A549 (cell line): Measurements from ENCODE around the gene TIGIT. TPM values are rescaled to one million over a fixed set of nuclear protein-coding genes. Genes with fewer than 3 reads are reported as not detected.

Experiments used
- ATAC-seq, 2 experiments: fragments of 200-7000 bp in 1 of 2; fragments of >200 bp in 1 of 2; cut with Nextera tagmentation in 1 of 2; cut with Tn5 transposase in 1 of 2; 3 replicates each; pipeline versions ENCODE4 v1.8.0 to v1.9.1; 2018 to 2020; ENCODE audit warnings: mild to moderate bottlenecking in 1 of 2, moderate library complexity in 1 of 2
- CTCF ChIA-PET: fragments of 300-600 bp; sonication (Branson Sonifier 250); formaldehyde crosslinking; extraction: SDS; loops from one replicate; lab custom pipeline; 2021; ENCODE audit warnings: antibody characterized with exemption, inconsistent platforms; lab: Yijun Ruan, JAX
- POLR2A ChIA-PET: fragments of 350-600 bp; formaldehyde crosslinking; extraction: SDS; loops from one replicate; lab custom pipeline; 2021; ENCODE audit warnings: antibody characterized with exemption, inconsistent platforms; lab: Yijun Ruan, JAX
- DNase-seq, 2 experiments: peaks; one replicate each; pipeline versions ENCODE4 v3.0.0 to v3.0.0-alpha.2; 2011 to 2016; ENCODE audit warnings: low read depth in 1 of 2, low spot score in 1 of 2
- FAIRE-seq: peaks from 2 replicates; lab custom pipeline; 2011; peaks lifted over from hg19 to GRCh38; lab: Jason Lieb, UNC
- H3K27ac ChIP-seq, 2 experiments: fragments of >200 bp; sonication (Bioruptor Twin); formaldehyde crosslinking; 3 replicates each; pipeline ENCODE4 v1.5.1; 2016 to 2017
- H3K4me1 ChIP-seq: fragments of >200 bp; sonication (Bioruptor Twin); formaldehyde crosslinking; 3 replicates; pipeline ENCODE4 v1.6.1; 2016
- H3K4me2 ChIP-seq: fragments of >200 bp; sonication (Bioruptor Twin); formaldehyde crosslinking; 3 replicates; pipeline ENCODE4 v1.6.1; 2016
- H3K4me3 ChIP-seq: fragments of >200 bp; sonication (Bioruptor Twin); formaldehyde crosslinking; 3 replicates; pipeline ENCODE4 v1.5.1; 2016
- H3K9me3 ChIP-seq: fragments of >200 bp; sonication (Bioruptor Twin); formaldehyde crosslinking; 3 replicates; pipeline ENCODE4 v1.6.1; 2016
- BHLHE40 ChIP-seq: IDR thresholded peaks from 2 replicates; pipeline ENCODE4 v1.6.1; 2012; ENCODE audit warnings: low read depth, low read length, inconsistent platforms
- CHD2 ChIP-seq: fragments of 150-350 bp; IDR thresholded peaks from 2 replicates; pipeline ENCODE4 v1.6.1; 2014; ENCODE audit warnings: low read length; ENCODE audit not compliant: partially characterized antibody
- EHF ChIP-seq: fragments of 250-450 bp; sonication (Bioruptor Pico); IDR thresholded peaks from 2 replicates; pipeline ENCODE4 v1.5.0; 2020; ENCODE audit warnings: mild to moderate bottlenecking
- FOXS1 ChIP-seq: fragments of 250-450 bp; sonication (Bioruptor Pico); IDR thresholded peaks from 2 replicates; pipeline ENCODE4 v1.5.0; 2020; ENCODE audit warnings: mild to moderate bottlenecking, moderate library complexity
- HDAC2 ChIP-seq: fragments of 200-600 bp; sonication (generic); IDR thresholded peaks from 2 replicates; pipeline ENCODE4 v1.6.1; 2016
- HOXB13 ChIP-seq: fragments of 250-450 bp; sonication (Bioruptor Pico); IDR thresholded peaks from 2 replicates; pipeline ENCODE4 v1.5.0; 2020; ENCODE audit warnings: low read depth, mild to moderate bottlenecking, moderate library complexity
- NFE2L2 ChIP-seq: fragments of 150-350 bp; conservative IDR thresholded peaks from 2 replicates; pipeline ENCODE4 v1.6.1; 2014; ENCODE audit warnings: low read length
- NPAS2 ChIP-seq: fragments of 250-450 bp; sonication (Bioruptor Pico); IDR thresholded peaks from 2 replicates; pipeline ENCODE4 v1.8.0; 2022; ENCODE audit warnings: mild to moderate bottlenecking, moderate library complexity, borderline replicate concordance
- NR3C1 ChIP-seq: fragments of >200 bp; sonication (Bioruptor Twin); formaldehyde crosslinking; IDR thresholded peaks from 3 replicates; pipeline ENCODE4 v1.6.1; 2017
- PHF8 ChIP-seq: fragments of 200-600 bp; sonication (generic); IDR thresholded peaks from 2 replicates; pipeline ENCODE4 v1.6.1; 2016; ENCODE audit warnings: low read depth, mild to moderate bottlenecking, antibody characterized with exemption, moderate library complexity, borderline replicate concordance
- POLR2AphosphoS2 ChIP-seq: conservative IDR thresholded peaks from 2 replicates; pipeline ENCODE4 v1.6.1; 2012; ENCODE audit warnings: low read length, improper control_type of control experiment, inconsistent platforms
- RAD21 ChIP-seq, 2 experiments: fragments of >200 bp in 1 of 2; sonication (Bioruptor Twin) in 1 of 2; formaldehyde crosslinking in 1 of 2; IDR thresholded peaks in 1 of 2; conservative IDR thresholded peaks in 1 of 2; 2 replicates in 1 of 2; 3 replicates in 1 of 2; pipeline ENCODE4 v1.6.1; 2012 to 2018; ENCODE audit warnings: inconsistent platforms in 1 of 2
- TFCP2L1 ChIP-seq: fragments of 250-450 bp; sonication (Bioruptor Pico); IDR thresholded peaks from 2 replicates; pipeline ENCODE4 v1.5.0; 2021; ENCODE audit warnings: mild to moderate bottlenecking
- TP53 ChIP-seq: fragments of 250-450 bp; sonication (Bioruptor Pico); IDR thresholded peaks from 2 replicates; pipeline ENCODE4 v1.5.0; 2021; ENCODE audit warnings: mild to moderate bottlenecking, moderate library complexity
- ZFP36 ChIP-seq: fragments of 450-650 bp; IDR thresholded peaks from 2 replicates; pipeline ENCODE4 v1.6.1; 2014; ENCODE audit warnings: borderline replicate concordance; ENCODE audit not compliant: partially characterized antibody
- WGBS: methylation state at CpG from one replicate; pipeline ENCODE4 v1.1.6; 2017; ENCODE audit errors: missing lambda C conversion rate; 5-methylcytosine and 5-hydroxymethylcytosine counted together
- polyA plus RNA-seq, 4 experiments: library from polyadenylated mRNA; depleted of rRNA in 3 of 4; stranded (reverse); fragments of >200 nt; fragmentation: RNase III in 1 of 4; extraction: RNeasy Plus Mini Kit Qiagen cat#74134 plus additional on column Dnase treatment in 1 of 4; gene quantifications; 2 replicates in 3 of 4; 3 replicates in 1 of 4; pipeline ENCODE4 v1.2.3, GENCODE V29; 2011 to 2017
- TF ChIP-seq, protein P1 (sequence below): fragments of 250-450 bp; sonication (Bioruptor Pico); IDR thresholded peaks from 2 replicates; pipeline ENCODE4 v1.5.0; 2021; ENCODE audit warnings: mild to moderate bottlenecking, moderate library complexity, borderline replicate concordance
- TF ChIP-seq, protein P2 (sequence below): fragments of 250-450 bp; sonication (Bioruptor Pico); IDR thresholded peaks from 2 replicates; pipeline ENCODE4 v1.5.0; 2020; ENCODE audit warnings: low read depth, mild to moderate bottlenecking, moderate library complexity
- TF ChIP-seq, protein P3 (sequence below): fragments of >200 bp; sonication (Bioruptor Twin); formaldehyde crosslinking; IDR thresholded peaks from 3 replicates; pipeline ENCODE4 v1.5.1; 2016
- TF ChIP-seq, protein P4 (sequence below): fragments of >200 bp; sonication (Bioruptor Twin); formaldehyde crosslinking; IDR thresholded peaks from 3 replicates; pipeline ENCODE4 v1.6.1; 2016
- TF ChIP-seq, protein P5 (sequence below): IDR thresholded peaks from 2 replicates; pipeline ENCODE4 v1.6.1; 2012
- TF ChIP-seq, protein P6 (sequence below): IDR thresholded peaks from 2 replicates; pipeline ENCODE4 v1.6.1; 2012; ENCODE audit warnings: low read depth, borderline replicate concordance

TIGIT gene
- polyA plus RNA-seq, 2 of the 4 experiments (the other 2 are of a cell fraction): not detected

DNA sequence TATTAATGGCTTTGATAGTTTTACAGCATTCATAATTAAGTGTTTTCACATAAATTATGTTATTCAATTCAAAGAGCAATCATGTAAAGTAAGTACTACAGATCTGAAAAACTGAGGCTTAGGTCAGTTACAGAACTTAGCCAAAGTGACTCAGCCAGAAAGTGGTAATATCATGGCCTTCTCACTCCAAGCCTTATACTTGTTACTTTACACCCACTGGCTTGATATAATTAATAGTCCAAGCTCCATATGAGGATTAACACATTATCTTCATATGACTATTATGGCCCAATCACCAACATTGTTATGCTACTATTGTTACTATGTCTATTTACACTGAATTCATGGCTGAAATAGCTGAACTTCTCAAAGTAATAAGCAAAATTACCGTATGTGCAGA is 50.7 kb downstream of the TIGIT start (continued):
- TF ChIP-seq, protein P1, sequence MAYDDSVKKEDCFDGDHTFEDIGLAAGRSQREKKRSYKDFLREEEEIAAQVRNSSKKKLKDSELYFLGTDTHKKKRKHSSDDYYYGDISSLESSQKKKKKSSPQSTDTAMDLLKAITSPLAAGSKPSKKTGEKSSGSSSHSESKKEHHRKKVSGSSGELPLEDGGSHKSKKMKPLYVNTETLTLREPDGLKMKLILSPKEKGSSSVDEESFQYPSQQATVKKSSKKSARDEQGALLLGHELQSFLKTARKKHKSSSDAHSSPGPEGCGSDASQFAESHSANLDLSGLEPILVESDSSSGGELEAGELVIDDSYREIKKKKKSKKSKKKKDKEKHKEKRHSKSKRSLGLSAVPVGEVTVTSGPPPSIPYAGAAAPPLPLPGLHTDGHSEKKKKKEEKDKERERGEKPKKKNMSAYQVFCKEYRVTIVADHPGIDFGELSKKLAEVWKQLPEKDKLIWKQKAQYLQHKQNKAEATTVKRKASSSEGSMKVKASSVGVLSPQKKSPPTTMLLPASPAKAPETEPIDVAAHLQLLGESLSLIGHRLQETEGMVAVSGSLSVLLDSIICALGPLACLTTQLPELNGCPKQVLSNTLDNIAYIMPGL: no peak

DNA sequence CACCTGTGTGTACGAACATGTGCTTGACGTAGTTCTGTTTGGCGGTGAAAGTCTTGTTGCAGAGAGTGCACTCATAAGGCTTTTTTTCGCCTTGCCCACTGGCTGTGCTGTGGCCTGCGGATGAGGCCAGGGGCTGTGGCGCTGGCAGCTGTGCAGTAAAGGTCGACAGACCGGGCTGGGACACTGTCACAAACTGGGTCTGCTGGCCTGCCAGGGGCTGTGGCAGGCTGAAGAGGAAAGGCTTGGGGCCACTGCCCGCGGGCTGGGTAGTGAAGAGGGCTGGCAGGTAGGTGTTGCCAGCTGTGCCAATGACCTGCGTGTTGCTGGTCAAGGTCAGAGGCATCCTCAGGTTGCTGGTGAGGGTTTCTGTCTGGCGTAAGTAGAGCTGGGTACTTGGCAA is 56.4 kb downstream of the TIGIT start:
- H3K4me2 ChIP-seq: no peak overlapping the region
- no peak overlapping the region for H3K4me3 ChIP-seq
- H3K27ac ChIP-seq: no peak overlapping the region
- no peak for TF ChIP-seq NPAS2 (CRISPR knock-in tag)
- no peak for TF ChIP-seq CHD2
- TF ChIP-seq, protein P2, sequence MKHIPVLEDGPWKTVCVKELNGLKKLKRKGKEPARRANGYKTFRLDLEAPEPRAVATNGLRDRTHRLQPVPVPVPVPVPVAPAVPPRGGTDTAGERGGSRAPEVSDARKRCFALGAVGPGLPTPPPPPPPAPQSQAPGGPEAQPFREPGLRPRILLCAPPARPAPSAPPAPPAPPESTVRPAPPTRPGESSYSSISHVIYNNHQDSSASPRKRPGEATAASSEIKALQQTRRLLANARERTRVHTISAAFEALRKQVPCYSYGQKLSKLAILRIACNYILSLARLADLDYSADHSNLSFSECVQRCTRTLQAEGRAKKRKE (CRISPR knock-in tag): no peak
- TF ChIP-seq POLR2AphosphoS2: no peak
- TF ChIP-seq TP53 (CRISPR knock-in tag): no peak
- no peak for TF ChIP-seq BHLHE40
- TF ChIP-seq PHF8: no peak
- TF ChIP-seq RAD21 (conservative IDR thresholded peaks at IDR 0.05 in 1 of 2, IDR thresholded peaks at IDR 0.05 in 1 of 2): no peak
- no peak for TF ChIP-seq FOXS1 (CRISPR knock-in tag)
- TF ChIP-seq, protein P3, sequence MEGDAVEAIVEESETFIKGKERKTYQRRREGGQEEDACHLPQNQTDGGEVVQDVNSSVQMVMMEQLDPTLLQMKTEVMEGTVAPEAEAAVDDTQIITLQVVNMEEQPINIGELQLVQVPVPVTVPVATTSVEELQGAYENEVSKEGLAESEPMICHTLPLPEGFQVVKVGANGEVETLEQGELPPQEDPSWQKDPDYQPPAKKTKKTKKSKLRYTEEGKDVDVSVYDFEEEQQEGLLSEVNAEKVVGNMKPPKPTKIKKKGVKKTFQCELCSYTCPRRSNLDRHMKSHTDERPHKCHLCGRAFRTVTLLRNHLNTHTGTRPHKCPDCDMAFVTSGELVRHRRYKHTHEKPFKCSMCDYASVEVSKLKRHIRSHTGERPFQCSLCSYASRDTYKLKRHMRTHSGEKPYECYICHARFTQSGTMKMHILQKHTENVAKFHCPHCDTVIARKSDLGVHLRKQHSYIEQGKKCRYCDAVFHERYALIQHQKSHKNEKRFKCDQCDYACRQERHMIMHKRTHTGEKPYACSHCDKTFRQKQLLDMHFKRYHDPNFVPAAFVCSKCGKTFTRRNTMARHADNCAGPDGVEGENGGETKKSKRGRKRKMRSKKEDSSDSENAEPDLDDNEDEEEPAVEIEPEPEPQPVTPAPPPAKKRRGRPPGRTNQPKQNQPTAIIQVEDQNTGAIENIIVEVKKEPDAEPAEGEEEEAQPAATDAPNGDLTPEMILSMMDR: no peak
- no peak for TF ChIP-seq EHF
- TF ChIP-seq HOXB13 (CRISPR knock-in tag): no peak
- H3K4me1 ChIP-seq: no peaks in the 10 kb centered on the region
- DNase-seq: no peak
- no peak for ATAC-seq
- H3K9me3 ChIP-seq: no peaks in the 10 kb centered on the region
- no peak for FAIRE-seq
- WGBS: 93% methylated on average over 10 of the region's 12 CpGs
- POLR2A ChIA-PET: no interaction called here
- CTCF ChIA-PET: interaction anchor here (0.7 to 2.0 kb wide), 2 partner anchors 13 to 48 kb away, joined by 4 to 6 read pairs; no protein-coding TSS in a partner anchor

DNA sequence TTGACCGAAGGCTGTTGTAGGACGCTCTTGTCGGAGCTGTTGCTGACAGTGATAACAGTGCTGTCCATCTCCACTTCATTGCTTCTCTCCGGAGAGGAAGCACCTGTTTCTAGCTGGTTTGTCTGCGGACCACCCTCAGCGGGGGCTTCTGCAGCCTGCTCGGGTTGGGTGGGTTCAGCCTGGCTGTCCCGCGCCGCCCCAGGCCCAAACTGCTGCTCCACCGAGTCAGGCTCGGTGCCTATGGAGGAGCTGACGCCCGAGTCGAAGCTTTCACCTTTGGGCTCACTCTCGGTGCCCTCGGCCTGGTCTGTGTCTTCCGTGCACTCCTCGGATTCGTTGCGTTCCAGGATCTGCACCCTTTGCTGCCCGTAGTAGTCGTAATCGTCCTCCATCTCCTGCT is 56.9 kb downstream of the TIGIT start:
- Histone ChIP-seq H3K9me3 (no peaks in the 10 kb centered on the region), H3K4me1 (no peaks in the 10 kb centered on the region), H3K27ac (no peak overlapping the region), H3K4me3 (no peak overlapping the region), H3K4me2 (no peak overlapping the region)
- WGBS: 97% methylated on average over 21 of the region's 24 CpGs
- no peak for FAIRE-seq
- POLR2A ChIA-PET: no interaction called here
- CTCF ChIA-PET: interaction anchor here (0.7 to 2.0 kb wide), 2 partner anchors 13 to 47 kb away, joined by 4 to 6 read pairs; no protein-coding TSS in a partner anchor
- DNase-seq: no peak
- ATAC-seq: no peak
- TF ChIP-seq TFCP2L1 (CRISPR knock-in tag): no peak
- no peak for TF ChIP-seq NFE2L2
- TF ChIP-seq HOXB13 (CRISPR knock-in tag): no peak
- no peak for TF ChIP-seq HDAC2
- TF ChIP-seq, protein P4, sequence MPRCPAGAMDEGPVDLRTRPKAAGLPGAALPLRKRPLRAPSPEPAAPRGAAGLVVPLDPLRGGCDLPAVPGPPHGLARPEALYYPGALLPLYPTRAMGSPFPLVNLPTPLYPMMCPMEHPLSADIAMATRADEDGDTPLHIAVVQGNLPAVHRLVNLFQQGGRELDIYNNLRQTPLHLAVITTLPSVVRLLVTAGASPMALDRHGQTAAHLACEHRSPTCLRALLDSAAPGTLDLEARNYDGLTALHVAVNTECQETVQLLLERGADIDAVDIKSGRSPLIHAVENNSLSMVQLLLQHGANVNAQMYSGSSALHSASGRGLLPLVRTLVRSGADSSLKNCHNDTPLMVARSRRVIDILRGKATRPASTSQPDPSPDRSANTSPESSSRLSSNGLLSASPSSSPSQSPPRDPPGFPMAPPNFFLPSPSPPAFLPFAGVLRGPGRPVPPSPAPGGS: no peak
- TF ChIP-seq, protein P5, sequence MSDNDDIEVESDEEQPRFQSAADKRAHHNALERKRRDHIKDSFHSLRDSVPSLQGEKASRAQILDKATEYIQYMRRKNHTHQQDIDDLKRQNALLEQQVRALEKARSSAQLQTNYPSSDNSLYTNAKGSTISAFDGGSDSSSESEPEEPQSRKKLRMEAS: no peak
- no peak for TF ChIP-seq ZFP36
- TF ChIP-seq, protein P6, sequence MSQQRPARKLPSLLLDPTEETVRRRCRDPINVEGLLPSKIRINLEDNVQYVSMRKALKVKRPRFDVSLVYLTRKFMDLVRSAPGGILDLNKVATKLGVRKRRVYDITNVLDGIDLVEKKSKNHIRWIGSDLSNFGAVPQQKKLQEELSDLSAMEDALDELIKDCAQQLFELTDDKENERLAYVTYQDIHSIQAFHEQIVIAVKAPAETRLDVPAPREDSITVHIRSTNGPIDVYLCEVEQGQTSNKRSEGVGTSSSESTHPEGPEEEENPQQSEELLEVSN: no peak
- no peak for TF ChIP-seq NR3C1
